Thyroid gland (tissue), 4 donors: Measurements from ENCODE around the gene POFUT2.

Experiments
- POLR2A ChIP-seq, 2 donors: fragments of 450-650 bp; IDR thresholded peaks; one replicate each; pipeline ENCODE4 v1.6.1; 2017; ENCODE audit warnings: antibody characterized with exemption in 2 of 2, mild to moderate bottlenecking in 2 of 2, moderate library complexity in 1 of 2
- TF ChIP-seq, protein P1 (sequence below), 6 experiments: fragments of 200-600 bp in 3 of 6; fragments of 450-650 bp in 3 of 6; sonication (generic) in 3 of 6; IDR thresholded peaks; one replicate each; pipeline ENCODE4 v1.5.1; 2016 to 2019; ENCODE audit warnings: antibody characterized with exemption in 6 of 6, mild to moderate bottlenecking in 2 of 6, inconsistent platforms in 1 of 6, moderate library complexity in 1 of 6

GRCh38 chr21:45328198-45329091, 40.8 kb upstream of the POFUT2 start:
- no peak for TF ChIP-seq POLR2A (IDR thresholded peaks at IDR 0.05)
- TF ChIP-seq, protein P1, sequence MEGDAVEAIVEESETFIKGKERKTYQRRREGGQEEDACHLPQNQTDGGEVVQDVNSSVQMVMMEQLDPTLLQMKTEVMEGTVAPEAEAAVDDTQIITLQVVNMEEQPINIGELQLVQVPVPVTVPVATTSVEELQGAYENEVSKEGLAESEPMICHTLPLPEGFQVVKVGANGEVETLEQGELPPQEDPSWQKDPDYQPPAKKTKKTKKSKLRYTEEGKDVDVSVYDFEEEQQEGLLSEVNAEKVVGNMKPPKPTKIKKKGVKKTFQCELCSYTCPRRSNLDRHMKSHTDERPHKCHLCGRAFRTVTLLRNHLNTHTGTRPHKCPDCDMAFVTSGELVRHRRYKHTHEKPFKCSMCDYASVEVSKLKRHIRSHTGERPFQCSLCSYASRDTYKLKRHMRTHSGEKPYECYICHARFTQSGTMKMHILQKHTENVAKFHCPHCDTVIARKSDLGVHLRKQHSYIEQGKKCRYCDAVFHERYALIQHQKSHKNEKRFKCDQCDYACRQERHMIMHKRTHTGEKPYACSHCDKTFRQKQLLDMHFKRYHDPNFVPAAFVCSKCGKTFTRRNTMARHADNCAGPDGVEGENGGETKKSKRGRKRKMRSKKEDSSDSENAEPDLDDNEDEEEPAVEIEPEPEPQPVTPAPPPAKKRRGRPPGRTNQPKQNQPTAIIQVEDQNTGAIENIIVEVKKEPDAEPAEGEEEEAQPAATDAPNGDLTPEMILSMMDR (IDR thresholded peaks at IDR 0.05) = no peak
